K562 (cell line): Measurements from ENCODE around the gene LRRC7. TPM values are rescaled to one million over a fixed set of nuclear protein-coding genes. Genes with fewer than 3 reads are reported as not detected.

ENCODE experiments used
- ATAC-seq: fragments of 200-7000 bp; cut with Tn5 transposase; 3 replicates; pipeline ENCODE4 v1.9.1; 2020; ENCODE audit warnings: moderate library complexity
- BruUV-seq: library from RNA; stranded (reverse); fragments of 400-500 nt; replicated peaks from 2 replicates; lab custom pipeline; 2021; lab: Mats Ljungman, UMichigan
- CTCF ChIA-PET: fragments of 300-600 bp; formaldehyde crosslinking; extraction: SDS; loops from one replicate; lab custom pipeline; 2021; ENCODE audit warnings: low intra/inter-chr PET ratio; lab: Yijun Ruan, JAX
- POLR2A ChIA-PET: fragments of 300-600, 350-650 bp; sonication (Branson Sonifier 250); formaldehyde crosslinking; extraction: SDS; loops from one replicate; lab custom pipeline; 2021; ENCODE audit warnings: antibody characterized with exemption, inconsistent platforms; lab: Yijun Ruan, JAX
- DNase-seq, 4 experiments: peaks; one replicate each; pipeline versions ENCODE4 v3.0.0 to v3.0.0-alpha.2; 2011 to 2018; ENCODE audit warnings: low spot score in 3 of 4, mixed read lengths in 3 of 4; ENCODE audit errors: extremely low read depth in 1 of 4
- FAIRE-seq: peaks from 2 replicates; lab custom pipeline; 2011; peaks lifted over from hg19 to GRCh38; lab: Jason Lieb, UNC
- H2AFZ ChIP-seq: 2 replicates; pipeline ENCODE4 v1.6.0; 2011; ENCODE audit warnings: low read depth, low read length, control low read depth, inconsistent platforms
- H3K27ac ChIP-seq: fragments of 200-600 bp; 3 replicates; pipeline ENCODE4 v1.8.0; 2011; ENCODE audit warnings: low read depth, mild to moderate bottlenecking, control low read depth, inconsistent platforms, low read length, moderate library complexity, mixed read lengths; ENCODE audit errors: extremely low read depth
- H3K27me3 ChIP-seq, 2 experiments: fragments of 300-600 bp in 1 of 2; 2 replicates in 1 of 2; 3 replicates in 1 of 2; pipeline versions ENCODE4 v1.6.0 to v1.8.0; 2011; ENCODE audit warnings: inconsistent platforms in 2 of 2, low read length in 2 of 2, mild to moderate bottlenecking in 1 of 2, mixed read lengths in 1 of 2, moderate library complexity in 1 of 2; ENCODE audit not compliant: control insufficient read depth in 2 of 2, insufficient read depth in 2 of 2
- H3K36me3 ChIP-seq: fragments of 300-600 bp; 3 replicates; pipeline ENCODE4 v1.8.0; 2011; ENCODE audit warnings: mild to moderate bottlenecking, low read length, inconsistent platforms; ENCODE audit not compliant: control insufficient read depth, insufficient read depth
- H3K4me1 ChIP-seq, 2 experiments: fragments of 200-600 bp in 1 of 2; replicated peaks in 1 of 2; 2 replicates in 1 of 2; 3 replicates in 1 of 2; pipeline versions ENCODE4 v1.5.1 to v1.8.0; 2011; ENCODE audit warnings: inconsistent platforms in 2 of 2, low read length in 2 of 2, mild to moderate bottlenecking in 1 of 2, mixed read lengths in 1 of 2, moderate library complexity in 1 of 2; ENCODE audit not compliant: control insufficient read depth in 2 of 2, insufficient read depth in 2 of 2
- H3K4me2 ChIP-seq: 2 replicates; pipeline ENCODE4 v1.6.1; 2011; ENCODE audit warnings: low read length, control low read depth, inconsistent platforms, mixed read lengths; ENCODE audit not compliant: insufficient read depth
- H3K4me3 ChIP-seq: fragments of 200-600 bp; sonication (generic), shearing (Covaris generic); 2 replicates; pipeline ENCODE4 v1.5.1; 2016; ENCODE audit warnings: control low read depth, inconsistent platforms
- H3K79me2 ChIP-seq: fragments of 200-600 bp; 3 replicates; pipeline ENCODE4 v1.8.0; 2011; ENCODE audit warnings: low read length, inconsistent platforms; ENCODE audit not compliant: control insufficient read depth, insufficient read depth
- H3K9ac ChIP-seq, 2 experiments: 2 replicates each; pipeline versions ENCODE4 v1.6.0 to v1.6.1; 2011; ENCODE audit warnings: low read depth in 2 of 2, low read length in 2 of 2, control low read depth in 1 of 2, inconsistent platforms in 1 of 2, mild to moderate bottlenecking in 1 of 2, mixed read lengths in 1 of 2; ENCODE audit not compliant: insufficient read depth in 1 of 2
- H3K9me1 ChIP-seq: one replicate; pipeline ENCODE4 v1.6.0; 2011; ENCODE audit warnings: inconsistent platforms, mild to moderate bottlenecking, low read length, moderate library complexity; ENCODE audit not compliant: control insufficient read depth, insufficient read depth
- H3K9me3 ChIP-seq: replicated peaks from 2 replicates; pipeline ENCODE4 v1.5.1; 2011; ENCODE audit warnings: low read depth, low read length, inconsistent platforms; ENCODE audit not compliant: control insufficient read depth, insufficient read depth
- H4K20me1 ChIP-seq: replicated peaks from 2 replicates; pipeline ENCODE4 v1.6.1; 2011; ENCODE audit warnings: low read length, inconsistent platforms, mixed read lengths; ENCODE audit not compliant: control insufficient read depth, insufficient read depth
- ARID3A ChIP-seq: IDR thresholded peaks from 2 replicates; pipeline ENCODE4 v1.6.1; 2012; ENCODE audit warnings: low read depth, low read length, improper control_type of control experiment, borderline replicate concordance
- CTCFL ChIP-seq: IDR thresholded peaks from 2 replicates; pipeline ENCODE4 v1.6.1; 2011; ENCODE audit warnings: borderline replicate concordance, low read depth, mild to moderate bottlenecking, moderate library complexity, low read length; ENCODE audit not compliant: insufficient read depth, poor library complexity, severe bottlenecking
- DMBX1 ChIP-seq: fragments of 250-450 bp; sonication (Bioruptor Pico); IDR thresholded peaks from 2 replicates; pipeline ENCODE4 v1.8.0; 2022; ENCODE audit warnings: inconsistent platforms, mild to moderate bottlenecking, moderate library complexity, borderline replicate concordance
- ETV5 ChIP-seq: sonication (generic); formaldehyde crosslinking; IDR thresholded peaks from 2 replicates; pipeline ENCODE4 v1.4.0; 2020; ENCODE audit warnings: low read depth, mild to moderate bottlenecking, missing genetic modification reagents
- FOXA1 ChIP-seq: fragments of 450-650 bp; IDR thresholded peaks from 2 replicates; pipeline ENCODE4 v1.6.1; 2016; ENCODE audit warnings: mild to moderate bottlenecking, borderline replicate concordance
- RHOXF2B ChIP-seq: fragments of 250-450 bp; sonication (Bioruptor Pico); conservative IDR thresholded peaks from 2 replicates; pipeline ENCODE4 v1.5.1; 2021
- SIX5 ChIP-seq, 2 experiments: IDR thresholded peaks; 2 replicates each; pipeline ENCODE4 v1.6.1; 2011; ENCODE audit warnings: low read length in 2 of 2, borderline replicate concordance in 1 of 2, low read depth in 1 of 2, mild to moderate bottlenecking in 1 of 2, moderate library complexity in 1 of 2; ENCODE audit not compliant: insufficient read depth in 1 of 2
- ZC3H4 ChIP-seq: sonication (generic); formaldehyde crosslinking; IDR thresholded peaks from 2 replicates; pipeline ENCODE4 v1.9.0; 2021; ENCODE audit warnings: missing genetic modification reagents, borderline replicate concordance
- WGBS: fragments of 100-300 bp; shearing (Covaris generic); methylation state at CpG from one replicate; pipeline ENCODE4 v1.1.6; 2016; ENCODE audit warnings: low coverage, mixed read lengths; ENCODE audit not compliant: insufficient coverage; ENCODE audit errors: missing lambda C conversion rate; 5-methylcytosine and 5-hydroxymethylcytosine counted together
- in situ Hi-C: fragments of 300-500 bp; cut with MboI; formaldehyde crosslinking; loops from 4 replicates; pipeline ENCODE4 v1.15.0; 2018; ENCODE audit warnings: inconsistent platforms, mixed read lengths
- intact Hi-C: fragments of 100-400 bp; cut with micrococcal nuclease; formaldehyde crosslinking; loops from 2 replicates; pipeline ENCODE4 v1.14.2; 2022
- polyA plus RNA-seq, 8 experiments: library from polyadenylated mRNA; depleted of rRNA in 4 of 8; stranded (reverse) in 5 of 8; unstranded in 3 of 8; fragments of >200 nt; fragmentation: Nextera tagmentation in 2 of 8; fragmentation: Illumina TruSeq in 1 of 8; extraction: Ambion mirVana in 2 of 8; extraction: Trizol in 1 of 8; gene quantifications; 2 replicates each; pipeline versions ENCODE4 v1.2.1 to v1.2.3, GENCODE V29; 2011 to 2014; ENCODE audit warnings: inconsistent platforms in 1 of 8, missing spikeins in 1 of 8
- total RNA-seq, 7 experiments: library from RNA; depleted of rRNA in 6 of 7; stranded (reverse); fragments of >200 nt in 6 of 7; fragmentation: Illumina TruSeq in 2 of 7; extraction: Trizol in 2 of 7; gene quantifications; 2 replicates each; pipeline versions ENCODE4 v1.2.1 to v1.2.3, GENCODE V29; 2011 to 2021; ENCODE audit warnings: low replicate concordance in 1 of 7

Gene LRRC7
- total and polyA plus RNA-seq, 9 of the 15 experiments (the other 6 are each of a cell fraction or from before 2014, with no cell fraction given), result 0.09 to 0.94 (median 0.49) TPM

GRCh38 chr1:70003211-70003908 is 435.6 kb downstream of the LRRC7 start:
- no peaks in the 10 kb centered on the region for H3K36me3 ChIP-seq
- H3K4me3 ChIP-seq, result no peak overlapping the region
- FAIRE-seq, result no peak
- H4K20me1 ChIP-seq, result no peaks in the 10 kb centered on the region
- ATAC-seq, result no peak
- in situ Hi-C loops, result no loop called here
- no peak overlapping the region for H3K4me2 ChIP-seq
- intact Hi-C loops, result no loop called here
- H3K9me3 ChIP-seq, result no peaks in the 10 kb centered on the region
- DNase-seq, result no peak
- BruUV-seq, result no TSS peak
- 0% methylated on average over 1 of the region's 1 CpG for WGBS
- H3K79me2 ChIP-seq, result no peaks in the 10 kb centered on the region
- H3K27ac ChIP-seq, result no peak overlapping the region
- no peaks in the 10 kb centered on the region for H3K4me1 ChIP-seq
- no peak for TF ChIP-seq DMBX1 (CRISPR knock-in tag)
- 0 out of 5 replicates have a peak, but pooled peaks cover 0 to 3% of the 10 kb centered on the region in 2 experiments for H3K27me3 ChIP-seq
- ChIA-PET POLR2A (no interaction called here), CTCF (no interaction called here)
- H3K9me1 ChIP-seq, result no peaks in the 10 kb centered on the region
- H3K9ac ChIP-seq, result no peak overlapping the region
- H2AFZ ChIP-seq, result no peak overlapping the region

GRCh38 chr1:70005386-70006034 is 437.8 kb downstream of the LRRC7 start:
- Histone ChIP-seq H3K9ac (no peak overlapping the region), H3K36me3 (no peaks in the 10 kb centered on the region), H3K4me2 (no peak overlapping the region), H3K9me1 (no peaks in the 10 kb centered on the region), H3K4me1 (no peaks in the 10 kb centered on the region), H3K4me3 (no peak overlapping the region), H3K27ac (no peak overlapping the region), H3K27me3 (no peaks in the 10 kb centered on the region), H4K20me1 (no peaks in the 10 kb centered on the region), H2AFZ (no peak overlapping the region), H3K79me2 (no peaks in the 10 kb centered on the region), H3K9me3 (no peaks in the 10 kb centered on the region)
- ChIA-PET CTCF (no interaction called here), POLR2A (no interaction called here)
- FAIRE-seq (no peak), ATAC-seq (no peak), DNase-seq (no peak)
- intact Hi-C loops (no loop called here), in situ Hi-C loops (no loop called here)
- no TSS peak for BruUV-seq
- TF ChIP-seq FOXA1 (no peak), RHOXF2B (CRISPR knock-in tag) (no peak), ZC3H4 (CRISPR knock-in tag) (no peak), SIX5 (IDR thresholded peaks at IDR 0.05; ENCODE audit: borderline replicate concordance in 1 of 2, insufficient read depth in 1 of 2, low read depth in 1 of 2, low read length in 2 of 2) (no peak), ETV5 (CRISPR knock-in tag) (no peak), ARID3A (no peak), CTCFL (no peak)
